ENCODE measurements around the gene PIP5K1C. TPM values are rescaled to one million over a fixed set of nuclear protein-coding genes. Genes with fewer than 3 reads are reported as not detected.

Gene PIP5K1C
- total RNA-seq, 1 experiment from 2014 or later = 26.9 TPM

- no TSS peak for BruUV-seq (replicated peaks)
- Histone ChIP-seq H3K9me2 (ENCODE audit: insufficient read depth) (no peaks in the 10 kb centered on the region), H3K4me1 (ENCODE audit: control insufficient read depth in 1 of 2, insufficient read depth in 2 of 2, low read length in 2 of 2) (no peaks in the 10 kb centered on the region), H3K9ac (ENCODE audit: low read length) (no peak overlapping the region), H2AFZ (ENCODE audit: low read depth, low read length, poor library complexity, severe bottlenecking) (no peak overlapping the region), H3K79me2 (ENCODE audit: insufficient read depth, low read length) (no peaks in the 10 kb centered on the region), H3K36me3 (ENCODE audit: control insufficient read depth in 1 of 2, insufficient read depth in 2 of 2, low read length in 2 of 2) (no peaks in the 10 kb centered on the region), H3K4me2 (ENCODE audit: low read length) (no peak overlapping the region), H4K20me1 (ENCODE audit: insufficient read depth) (no peaks in the 10 kb centered on the region), H3K9me3 (ENCODE audit: control insufficient read depth in 1 of 2, insufficient read depth in 1 of 2, low read depth in 1 of 2, low read length in 2 of 2) (no peaks in the 10 kb centered on the region), H3K27ac (ENCODE audit: low read depth, low read length) (no peak overlapping the region), H3K4me3 (replicated peaks in 1 of 2; ENCODE audit: low read depth in 1 of 2, low read length in 2 of 2) (no peak overlapping the region), H3K27me3 (ENCODE audit: insufficient read depth, low read length) (no peaks in the 10 kb centered on the region)
- DNase-seq (ENCODE audit: low read depth, low spot score) (no peak), ATAC-seq (no peak)
- ChIA-PET RAD21 (ENCODE audit: low non-redundant PET in 1 of 2, low total read pairs in 2 of 2, uncharacterized antibody in 2 of 2, unreplicated experiment in 2 of 2) (no interaction called here), CTCF (no interaction called here), POLR2A (no interaction called here)
- TF ChIP-seq CBX3 (IDR thresholded peaks at IDR 0.05; ENCODE audit: low read depth) = no peak
- no peak for TF ChIP-seq RAD21 (IDR thresholded peaks at IDR 0.05; ENCODE audit: low read depth)
- no peak for TF ChIP-seq ZFX (IDR thresholded peaks at IDR 0.05)
- no peak for TF ChIP-seq ELF1 (IDR thresholded peaks at IDR 0.05; ENCODE audit: borderline replicate concordance, low read depth)
- intact Hi-C loops (cut with micrococcal nuclease) = no loop called here
Observed at GRCh38 chr19:3670796-3671679, 29.2 kb downstream of the PIP5K1C start.

GRCh38 chr19:3669947-3670795, 30.1 kb downstream of the PIP5K1C start:
- ChIA-PET CTCF (no interaction called here), POLR2A (no interaction called here), RAD21 (ENCODE audit: low non-redundant PET in 1 of 2, low total read pairs in 2 of 2, uncharacterized antibody in 2 of 2, unreplicated experiment in 2 of 2) (no interaction called here)
- ATAC-seq (no peak), DNase-seq (ENCODE audit: low read depth, low spot score) (no peak)
- H3K27ac ChIP-seq (ENCODE audit: low read depth, low read length) = no peak overlapping the region
- H3K79me2 ChIP-seq (ENCODE audit: insufficient read depth, low read length) = no peaks in the 10 kb centered on the region
- H2AFZ ChIP-seq (ENCODE audit: low read depth, low read length, poor library complexity, severe bottlenecking) = no peak overlapping the region
- no peaks in the 10 kb centered on the region for H3K9me3 ChIP-seq (ENCODE audit: control insufficient read depth in 1 of 2, insufficient read depth in 1 of 2, low read depth in 1 of 2, low read length in 2 of 2)
- no peak overlapping the region for H3K4me3 ChIP-seq (replicated peaks in 1 of 2; ENCODE audit: low read depth in 1 of 2, low read length in 2 of 2)
- no peaks in the 10 kb centered on the region for H3K9me2 ChIP-seq (ENCODE audit: insufficient read depth)
- no peaks in the 10 kb centered on the region for H3K36me3 ChIP-seq (ENCODE audit: control insufficient read depth in 1 of 2, insufficient read depth in 2 of 2, low read length in 2 of 2)
- H3K4me2 ChIP-seq (ENCODE audit: low read length) = no peak overlapping the region
- H3K27me3 ChIP-seq (ENCODE audit: insufficient read depth, low read length) = no peaks in the 10 kb centered on the region
- H4K20me1 ChIP-seq (ENCODE audit: insufficient read depth) = no peaks in the 10 kb centered on the region
- BruUV-seq (replicated peaks) = no TSS peak
- peaks cover 0 to 6% of the 10 kb centered on the region in 2 experiments; a peak in 1 of 4 replicates for H3K4me1 ChIP-seq (ENCODE audit: control insufficient read depth in 1 of 2, insufficient read depth in 2 of 2, low read length in 2 of 2)
- H3K9ac ChIP-seq (ENCODE audit: low read length) = no peak overlapping the region
- intact Hi-C loops (cut with micrococcal nuclease) = no loop called here
- TF ChIP-seq EGR1 (IDR thresholded peaks at IDR 0.05; ENCODE audit: low read depth) = no peak
- no peak for TF ChIP-seq CEBPB (IDR thresholded peaks at IDR 0.05; ENCODE audit: low read depth)
- no peak for TF ChIP-seq CBX3 (IDR thresholded peaks at IDR 0.05; ENCODE audit: low read depth)
- TF ChIP-seq, protein P1, sequence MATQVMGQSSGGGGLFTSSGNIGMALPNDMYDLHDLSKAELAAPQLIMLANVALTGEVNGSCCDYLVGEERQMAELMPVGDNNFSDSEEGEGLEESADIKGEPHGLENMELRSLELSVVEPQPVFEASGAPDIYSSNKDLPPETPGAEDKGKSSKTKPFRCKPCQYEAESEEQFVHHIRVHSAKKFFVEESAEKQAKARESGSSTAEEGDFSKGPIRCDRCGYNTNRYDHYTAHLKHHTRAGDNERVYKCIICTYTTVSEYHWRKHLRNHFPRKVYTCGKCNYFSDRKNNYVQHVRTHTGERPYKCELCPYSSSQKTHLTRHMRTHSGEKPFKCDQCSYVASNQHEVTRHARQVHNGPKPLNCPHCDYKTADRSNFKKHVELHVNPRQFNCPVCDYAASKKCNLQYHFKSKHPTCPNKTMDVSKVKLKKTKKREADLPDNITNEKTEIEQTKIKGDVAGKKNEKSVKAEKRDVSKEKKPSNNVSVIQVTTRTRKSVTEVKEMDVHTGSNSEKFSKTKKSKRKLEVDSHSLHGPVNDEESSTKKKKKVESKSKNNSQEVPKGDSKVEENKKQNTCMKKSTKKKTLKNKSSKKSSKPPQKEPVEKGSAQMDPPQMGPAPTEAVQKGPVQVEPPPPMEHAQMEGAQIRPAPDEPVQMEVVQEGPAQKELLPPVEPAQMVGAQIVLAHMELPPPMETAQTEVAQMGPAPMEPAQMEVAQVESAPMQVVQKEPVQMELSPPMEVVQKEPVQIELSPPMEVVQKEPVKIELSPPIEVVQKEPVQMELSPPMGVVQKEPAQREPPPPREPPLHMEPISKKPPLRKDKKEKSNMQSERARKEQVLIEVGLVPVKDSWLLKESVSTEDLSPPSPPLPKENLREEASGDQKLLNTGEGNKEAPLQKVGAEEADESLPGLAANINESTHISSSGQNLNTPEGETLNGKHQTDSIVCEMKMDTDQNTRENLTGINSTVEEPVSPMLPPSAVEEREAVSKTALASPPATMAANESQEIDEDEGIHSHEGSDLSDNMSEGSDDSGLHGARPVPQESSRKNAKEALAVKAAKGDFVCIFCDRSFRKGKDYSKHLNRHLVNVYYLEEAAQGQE (IDR thresholded peaks at IDR 0.05; ENCODE audit: low read depth) = no peak
- TF ChIP-seq, protein P2, sequence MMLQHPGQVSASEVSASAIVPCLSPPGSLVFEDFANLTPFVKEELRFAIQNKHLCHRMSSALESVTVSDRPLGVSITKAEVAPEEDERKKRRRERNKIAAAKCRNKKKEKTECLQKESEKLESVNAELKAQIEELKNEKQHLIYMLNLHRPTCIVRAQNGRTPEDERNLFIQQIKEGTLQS (IDR thresholded peaks at IDR 0.05) = no peak
- TF ChIP-seq EZH2phosphoT487 (IDR thresholded peaks at IDR 0.05; ENCODE audit: borderline replicate concordance) = no peak
- TF ChIP-seq POLR2A (IDR thresholded peaks at IDR 0.05; ENCODE audit: borderline replicate concordance, extremely low read depth, insufficient read depth, insufficient read length) = no peak
- no peak for TF ChIP-seq SRF (IDR thresholded peaks at IDR 0.05; ENCODE audit: low read depth)
- TF ChIP-seq ELF1 (IDR thresholded peaks at IDR 0.05; ENCODE audit: borderline replicate concordance, low read depth) = no peak
- TF ChIP-seq POLR2AphosphoS5 (IDR thresholded peaks at IDR 0.05; ENCODE audit: low read depth, low read length) = no peak
- TF ChIP-seq CTCF (IDR thresholded peaks at IDR 0.05 in 2 of 3, conservative IDR thresholded peaks at IDR 0.05 in 1 of 3; ENCODE audit: borderline replicate concordance in 1 of 3, insufficient read depth in 1 of 3, low read depth in 2 of 3, low read length in 2 of 3) = no peak
